GM21576 (cell line): ENCODE data around the gene CSKMT.
"Not testable (repeated sequence)": the region's sequence is repeated elsewhere in the genome, so short reads cannot be mapped to it uniquely, and the experiment has no call there.

Source experiments
- ATAC-seq: cut with Tn5 transposase; IDR thresholded peaks from one replicate; pipeline ENCODE4 v1.9.1; 2021; ENCODE audit warnings: mild to moderate bottlenecking, moderate library complexity; ENCODE audit not compliant: unreplicated experiment

The CSKMT gene

DNA sequence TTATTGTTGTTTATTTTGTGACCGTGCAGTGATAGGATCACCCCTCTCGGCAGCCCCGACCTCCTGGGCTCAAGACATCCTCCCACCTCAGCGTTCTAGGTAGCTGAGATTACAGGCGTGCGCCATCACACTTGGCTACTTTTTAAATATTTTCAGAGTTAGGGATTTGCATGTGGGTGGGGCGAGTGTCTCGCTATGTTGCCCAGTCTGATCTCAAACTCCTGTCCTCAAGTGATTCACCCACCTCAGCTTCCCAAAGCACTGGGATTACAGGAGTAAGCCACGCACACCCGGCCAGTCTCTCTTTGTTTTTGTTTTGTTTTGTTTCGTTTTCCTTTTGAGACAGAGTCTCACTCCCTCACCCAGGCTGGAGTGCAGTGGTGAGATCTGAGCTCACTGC, 10.8 kb upstream of the CSKMT start:
- ATAC-seq, result no peak

DNA sequence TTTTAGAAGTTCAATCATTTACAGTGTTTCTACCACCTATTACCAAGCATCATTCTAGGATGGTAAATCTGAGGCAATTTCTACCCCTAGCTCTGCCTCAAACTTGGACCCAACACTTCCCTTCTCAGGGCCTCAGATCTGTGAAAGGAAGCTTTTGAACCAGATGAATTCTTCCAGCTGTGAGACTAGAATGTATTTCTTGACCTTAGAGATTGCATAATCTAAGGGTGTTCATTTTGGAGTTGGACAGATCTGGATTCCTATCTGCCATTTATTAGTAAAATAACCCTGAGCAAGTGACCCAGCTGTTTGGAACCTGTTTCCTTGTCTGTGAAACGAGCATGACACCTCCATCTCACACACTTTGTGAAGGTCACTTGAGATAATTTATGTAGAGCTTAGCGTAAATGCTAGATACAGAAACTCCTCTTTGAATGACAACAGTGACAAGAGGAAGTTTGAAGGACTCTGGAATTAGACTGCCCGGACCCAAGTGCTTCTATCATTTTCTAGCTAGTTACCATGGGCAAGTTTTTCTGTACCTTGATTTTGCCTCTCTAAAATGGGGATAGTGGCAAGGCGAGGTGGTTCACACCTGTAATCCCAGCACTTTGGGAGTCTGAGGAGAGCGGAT, 8.2 kb upstream of the CSKMT start:
- ATAC-seq, result no peak

DNA sequence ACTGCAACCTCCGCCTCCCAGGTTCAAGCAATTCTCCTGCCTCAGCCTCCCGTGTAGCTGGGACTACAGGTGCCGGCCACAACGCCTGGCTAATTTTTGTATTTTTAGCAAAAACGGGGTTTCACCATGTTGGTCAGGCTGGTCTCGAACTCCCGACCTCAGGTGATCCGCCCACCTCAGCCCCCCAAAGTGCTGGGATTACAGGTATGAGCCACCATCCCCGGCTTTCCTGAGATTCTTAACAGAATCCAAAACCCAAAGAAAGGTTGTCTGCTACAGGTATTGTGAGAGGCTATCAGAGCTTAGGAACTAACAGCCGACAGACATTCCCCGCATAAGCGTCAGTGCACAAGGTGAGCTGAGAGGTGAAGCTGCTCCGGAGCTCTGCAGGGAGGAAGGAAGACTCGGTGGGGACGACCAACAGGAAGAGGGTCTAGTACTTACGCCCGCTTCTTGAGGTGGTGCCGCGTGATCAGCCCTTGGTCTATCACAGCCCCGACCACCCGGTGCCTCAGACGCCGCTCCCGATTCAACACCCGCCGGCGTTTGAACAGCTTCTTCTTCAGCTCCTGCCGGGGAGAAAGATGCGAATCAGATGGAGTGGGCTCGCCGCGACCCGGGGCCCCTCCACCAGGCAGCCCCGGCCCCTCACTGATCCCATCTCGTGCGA, 572 bp upstream of the CSKMT start:
- ATAC-seq, result peak; percentile 30

DNA sequence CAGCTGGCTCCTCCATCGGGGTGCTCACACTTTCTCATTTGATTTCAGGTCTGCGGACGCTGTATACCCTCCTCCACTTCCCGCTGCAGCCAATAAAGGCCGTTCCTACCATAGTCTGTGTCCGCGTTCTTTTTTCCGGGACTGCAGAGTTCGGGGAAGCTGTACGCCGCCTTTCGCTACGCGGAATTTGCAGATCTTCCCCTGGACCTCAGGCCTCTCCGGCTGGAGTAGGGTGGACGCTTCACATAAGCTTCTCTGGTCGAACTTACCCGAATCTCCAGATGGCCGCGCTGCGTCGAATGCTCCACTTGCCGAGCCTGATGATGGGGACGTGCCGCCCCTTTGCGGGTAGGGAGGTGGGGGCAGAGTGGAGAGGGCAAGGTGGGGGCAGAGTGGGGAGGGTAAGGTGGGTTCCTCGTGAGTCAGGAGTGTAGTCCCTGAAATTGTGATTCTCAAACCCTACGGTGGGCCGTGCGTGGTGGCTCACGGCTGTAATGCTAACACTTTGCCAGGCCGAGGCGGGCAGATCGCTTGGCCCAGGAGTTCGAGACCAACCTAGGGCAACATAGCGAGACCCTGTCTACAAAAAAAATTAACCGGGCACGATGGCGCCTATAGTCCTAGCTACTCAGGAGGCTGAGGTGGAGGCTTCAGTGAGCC, 617 bp downstream of the CSKMT start:
- peak; percentile 28 for ATAC-seq

DNA sequence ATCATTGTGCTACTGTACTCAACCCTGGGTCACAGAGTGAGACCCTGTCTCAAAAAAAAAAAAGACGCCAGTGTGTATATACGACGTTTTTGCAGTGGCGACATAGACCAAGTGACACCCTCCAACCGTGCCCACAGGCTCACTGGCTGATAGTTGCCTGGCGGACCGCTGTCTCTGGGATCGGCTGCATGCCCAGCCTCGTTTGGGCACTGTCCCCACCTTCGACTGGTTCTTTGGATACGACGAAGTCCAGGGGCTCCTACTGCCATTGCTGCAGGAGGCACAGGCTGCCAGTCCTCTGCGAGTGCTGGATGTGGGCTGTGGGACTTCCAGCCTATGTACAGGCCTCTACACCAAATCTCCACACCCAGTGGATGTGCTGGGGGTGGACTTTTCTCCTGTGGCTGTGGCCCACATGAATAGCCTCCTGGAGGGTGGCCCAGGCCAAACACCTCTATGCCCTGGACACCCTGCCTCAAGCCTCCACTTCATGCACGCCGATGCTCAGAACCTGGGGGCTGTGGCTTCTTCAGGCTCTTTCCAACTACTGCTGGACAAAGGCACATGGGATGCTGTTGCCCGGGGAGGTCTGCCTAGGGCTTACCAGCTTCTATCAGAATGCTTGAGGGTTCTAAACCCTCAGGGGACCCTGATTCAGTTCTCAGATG, 1.3 kb downstream of the CSKMT start:
- ATAC-seq, result no peak

DNA sequence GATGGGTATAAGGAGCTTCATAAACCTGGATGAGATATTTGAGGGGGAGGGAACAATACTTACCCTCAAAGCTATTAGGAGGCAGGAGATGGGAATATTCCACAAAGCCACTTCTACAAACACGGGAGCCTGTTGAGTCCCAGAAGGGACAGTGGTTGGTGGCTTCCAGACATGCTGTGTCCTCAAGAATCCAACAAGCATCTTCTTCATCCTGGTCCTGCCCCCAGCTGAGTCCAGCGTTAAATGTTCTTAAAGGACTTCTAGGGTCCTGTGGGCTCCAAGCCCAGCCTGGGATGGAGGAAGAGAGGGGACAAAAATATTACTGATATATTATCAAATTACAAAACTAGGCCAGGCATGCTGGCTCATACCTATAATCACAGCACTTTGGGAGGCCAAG, 2.3 kb downstream of the CSKMT start:
- no peak for ATAC-seq

DNA sequence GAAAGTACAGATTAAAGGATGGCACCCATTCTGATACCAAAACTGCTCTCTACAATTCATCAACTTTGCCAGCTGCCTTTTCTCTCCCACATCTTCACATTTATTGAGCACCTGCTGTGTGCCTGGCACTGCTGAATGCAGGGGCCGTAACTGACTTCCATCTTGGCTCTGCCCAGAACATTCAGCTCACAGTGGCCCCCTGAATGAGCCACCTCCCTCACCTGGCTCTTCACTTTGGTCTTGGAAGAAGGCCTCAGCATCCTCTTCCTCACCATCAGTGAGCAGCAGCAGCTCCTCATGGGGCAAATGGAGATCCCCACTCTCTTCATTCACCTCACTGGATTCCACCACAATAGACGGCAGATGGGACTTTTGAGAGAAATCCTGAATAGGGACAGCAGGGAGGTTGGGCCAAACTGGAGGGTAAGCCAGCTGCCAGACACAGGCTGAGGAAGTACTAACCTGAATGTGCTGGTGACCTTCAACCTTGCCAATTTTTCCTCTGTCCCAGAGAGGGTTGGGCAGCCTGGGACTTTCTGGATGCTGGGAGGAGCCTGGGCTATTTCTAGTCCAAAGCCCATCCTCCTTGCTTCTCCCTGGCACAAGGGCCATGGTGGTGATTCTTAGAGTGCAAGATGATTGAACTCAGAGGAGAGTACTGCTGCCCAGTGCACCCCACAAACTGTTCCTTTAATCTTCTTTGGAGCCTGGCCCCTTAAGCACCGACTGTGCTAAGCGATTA, 4.5 kb downstream of the CSKMT start:
- no peak for ATAC-seq

DNA sequence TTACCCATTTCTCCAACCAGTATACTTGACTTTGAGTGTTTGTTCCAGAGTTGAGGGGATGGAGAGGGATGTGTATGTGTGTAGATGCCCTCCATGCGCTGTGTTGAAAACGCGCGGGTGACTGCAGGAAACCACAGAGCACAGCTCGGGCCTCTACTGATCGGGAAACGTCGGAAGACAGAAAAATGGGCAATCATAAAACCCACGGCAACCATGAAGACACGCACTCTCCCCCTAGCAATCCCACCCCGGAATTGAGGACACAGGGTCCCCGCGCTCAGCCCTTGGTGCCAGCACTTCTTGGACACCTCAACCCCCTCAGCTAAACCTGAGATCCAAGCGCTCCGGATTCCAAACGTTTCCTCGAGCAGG, 6.1 kb downstream of the CSKMT start:
- ATAC-seq, result no peak

DNA sequence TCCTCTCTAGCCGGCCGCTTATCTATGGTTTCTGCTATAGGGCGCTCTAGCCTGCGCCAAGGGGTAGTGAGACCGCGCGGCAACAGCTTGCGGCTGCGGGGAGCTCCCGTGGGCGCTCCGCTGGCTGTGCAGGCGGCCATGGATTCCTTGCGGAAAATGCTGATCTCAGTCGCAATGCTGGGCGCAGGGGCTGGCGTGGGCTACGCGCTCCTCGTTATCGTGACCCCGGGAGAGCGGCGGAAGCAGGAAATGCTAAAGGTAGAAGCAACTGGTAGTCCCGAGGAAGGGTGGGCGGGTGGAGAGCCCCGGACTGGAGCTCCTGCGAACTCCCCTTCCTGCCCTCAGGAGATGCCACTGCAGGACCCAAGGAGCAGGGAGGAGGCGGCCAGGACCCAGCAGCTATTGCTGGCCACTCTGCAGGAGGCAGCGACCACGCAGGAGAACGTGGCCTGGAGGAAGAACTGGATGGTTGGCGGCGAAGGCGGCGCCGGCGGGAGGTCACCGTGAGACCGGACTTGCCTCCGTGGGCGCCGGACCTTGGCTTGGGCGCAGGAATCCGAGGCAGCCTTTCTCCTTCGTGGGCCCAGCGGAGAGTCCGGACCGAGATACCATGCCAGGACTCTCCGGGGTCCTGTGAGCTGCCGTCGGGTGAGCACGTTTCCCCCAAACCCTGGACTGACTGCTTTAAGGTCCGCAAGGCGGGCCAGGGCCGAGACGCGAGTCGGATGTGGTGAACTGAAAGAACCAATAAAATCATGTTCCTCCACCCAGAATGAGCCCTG, 6.7 kb downstream of the CSKMT start, which contains the start of the genes LBHD1 and UQCC3:
TSS of gene LBHD1 (minus strand) at position 660 of the 782 bp plus-strand sequence. CDS start 2,236 bp downstream, outside the sequence.
TSS of gene UQCC3 (plus strand) at position 66 of the 782 bp plus-strand sequence. CDS start at position 139, 73 bp downstream.
- peak; percentile 51 for ATAC-seq

DNA sequence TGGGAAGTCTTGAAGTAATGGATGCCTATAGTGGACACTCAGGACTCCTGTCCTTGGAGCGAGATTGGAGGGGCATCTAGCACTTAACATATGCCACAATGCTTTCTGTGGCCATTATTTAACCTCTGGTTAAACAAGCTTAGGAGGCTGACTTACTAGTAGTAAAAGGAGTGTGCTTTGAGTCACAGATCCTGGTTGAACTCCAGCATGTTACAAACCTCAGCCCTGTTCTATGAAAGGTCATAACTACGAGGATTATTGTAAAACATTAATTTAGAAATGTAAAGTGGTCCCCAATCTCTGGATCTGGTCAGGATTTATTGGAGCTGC, 8.0 kb downstream of the CSKMT start:
- ATAC-seq, result no peak

DNA sequence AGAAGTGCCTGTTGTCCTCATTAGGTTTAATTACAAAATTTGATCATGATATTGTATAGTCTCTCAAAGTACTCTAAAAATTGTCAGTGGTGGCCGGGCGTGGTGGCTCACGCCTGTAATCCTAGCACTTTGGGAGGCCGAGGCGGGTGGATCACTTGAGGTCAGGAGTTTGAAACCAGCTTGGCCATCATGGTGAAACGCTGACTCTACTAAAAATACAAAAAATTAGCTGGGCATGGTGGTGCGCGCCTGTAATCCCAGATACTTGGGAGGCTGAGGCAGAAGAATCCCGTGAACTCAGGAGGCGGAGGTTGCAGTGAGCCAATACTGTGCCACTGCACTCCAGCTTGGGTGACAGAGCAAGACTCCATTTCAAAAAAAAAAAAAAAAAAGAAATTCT, 10.3 kb downstream of the CSKMT start:
- not testable (repeated sequence) for ATAC-seq

DNA sequence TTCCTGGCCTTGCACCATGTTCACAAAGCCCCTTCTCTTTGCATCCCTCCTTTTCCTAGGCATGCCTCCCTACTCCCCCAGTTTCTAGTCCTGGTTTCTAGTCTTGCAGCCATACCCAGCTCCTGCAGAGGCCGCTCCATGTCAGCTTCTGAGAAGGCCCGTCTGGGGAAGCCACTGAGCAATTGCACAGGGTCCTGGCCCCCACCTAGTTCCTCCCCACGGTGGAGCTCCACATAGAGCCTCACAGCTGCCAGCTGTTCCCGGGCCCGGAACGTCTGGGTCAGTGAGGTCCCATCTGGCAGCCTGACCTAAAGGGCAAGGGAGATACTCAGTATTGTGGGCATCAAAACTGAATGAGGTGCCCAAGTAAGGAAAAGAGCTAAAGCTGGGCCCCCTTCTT, 11.6 kb downstream of the CSKMT start:
- no peak for ATAC-seq

DNA sequence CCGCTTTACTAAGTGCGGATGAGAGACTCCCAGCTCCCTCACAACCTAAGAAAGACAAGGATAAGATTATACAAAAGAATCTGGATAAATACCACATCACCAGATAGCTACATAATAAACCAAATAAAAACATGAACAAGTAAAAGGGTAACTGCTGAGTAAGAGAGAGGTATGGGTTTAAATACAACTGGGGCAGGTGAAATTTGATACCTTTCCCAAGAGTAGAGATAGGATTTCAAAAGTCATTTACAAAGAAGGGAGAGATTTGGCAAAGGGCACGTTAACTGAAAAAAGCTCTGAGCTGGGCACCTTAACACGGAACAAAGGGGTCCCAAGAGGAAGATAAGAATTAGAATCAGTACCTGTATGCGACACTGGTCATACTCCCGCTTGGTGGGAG, 12.0 kb downstream of the CSKMT start:
- no peak for ATAC-seq

DNA sequence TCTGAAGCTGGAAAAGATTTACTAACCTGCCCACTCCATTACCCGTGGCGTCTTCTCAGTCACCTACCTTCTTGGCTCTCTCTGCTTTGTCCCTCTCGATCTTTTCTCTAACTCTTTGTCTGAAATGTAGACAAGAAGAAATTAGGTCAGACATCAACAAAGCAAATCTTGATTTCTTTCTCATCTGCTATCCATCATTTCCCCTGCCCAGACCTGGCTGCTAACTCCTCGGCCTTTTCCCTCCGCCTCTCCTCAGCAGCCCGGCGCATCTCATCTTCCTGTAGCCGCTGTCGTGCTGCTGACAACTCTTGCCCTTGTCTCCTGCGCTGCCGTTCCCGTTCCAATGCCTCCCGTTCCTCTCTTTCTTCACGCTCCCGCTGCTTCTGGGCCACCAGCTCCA, 12.6 kb downstream of the CSKMT start:
- no peak for ATAC-seq

DNA sequence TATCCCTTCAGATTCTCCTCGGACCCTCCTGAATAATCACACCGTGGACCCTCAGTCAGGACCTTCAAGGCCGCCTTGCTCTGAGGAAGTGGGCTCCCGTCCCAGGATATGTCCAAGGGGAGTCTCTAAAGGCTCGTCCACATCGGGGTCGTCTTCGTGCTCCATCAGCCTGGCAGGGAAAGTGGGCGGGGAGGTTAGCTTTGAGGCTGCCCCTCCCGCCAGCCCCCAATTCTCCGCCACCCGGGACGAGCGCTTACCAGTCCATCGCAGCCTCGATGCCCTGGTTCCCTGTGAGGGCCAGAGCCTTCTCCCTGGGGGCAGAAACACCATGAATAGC, 13.3 kb downstream of the CSKMT start:
- ATAC-seq, result peak; percentile 8

DNA sequence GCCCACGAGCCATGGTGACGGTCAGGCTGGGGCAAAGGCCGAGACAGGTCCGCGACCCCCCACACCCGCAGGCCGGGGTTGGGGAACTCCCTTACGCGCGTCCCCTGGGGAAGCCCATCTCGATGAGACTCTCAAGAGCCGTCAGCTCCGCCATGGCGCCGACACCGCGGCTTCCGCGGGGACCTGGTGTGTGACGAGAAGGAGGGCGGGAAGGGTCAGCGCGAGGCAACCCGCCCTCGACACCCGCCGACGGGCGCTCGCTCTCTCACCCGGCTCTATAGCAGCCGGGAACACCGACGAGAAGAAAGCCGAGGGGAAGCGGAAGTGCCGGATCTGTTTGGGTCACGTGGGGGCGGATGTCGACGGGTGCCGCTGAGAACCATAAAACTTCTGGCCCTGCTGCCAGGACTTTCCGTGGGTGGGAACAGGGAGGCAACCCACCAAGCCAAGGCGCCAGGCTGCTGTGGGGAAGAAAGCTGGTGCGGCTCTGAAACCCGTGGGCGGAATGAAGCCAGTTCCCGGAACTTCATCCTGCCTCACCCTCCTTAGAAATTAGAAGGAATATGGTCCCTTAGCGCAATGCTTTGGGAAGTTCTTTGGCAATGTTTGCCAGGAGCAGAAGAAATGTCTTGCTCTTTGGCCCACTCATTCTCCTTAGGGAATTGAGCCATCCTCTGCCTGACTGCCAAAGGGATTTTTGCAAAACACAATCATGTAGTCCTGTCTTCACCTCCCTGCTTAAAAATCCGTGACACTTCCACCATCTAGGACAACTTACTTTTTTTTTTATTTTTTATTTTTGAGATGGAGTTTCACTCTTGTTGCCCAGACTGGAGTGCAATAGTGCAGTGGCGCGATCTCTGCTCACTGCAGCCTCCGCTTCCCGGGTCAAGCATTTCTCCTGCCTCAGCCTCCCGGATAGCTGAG, 13.9 kb downstream of the CSKMT start, which contains the start of gene UBXN1:
TSS of gene UBXN1 (minus strand) at position 304 of the 927 bp plus-strand sequence. CDS start at position 154, 150 bp downstream.
- ATAC-seq, result peak; percentile 64

DNA sequence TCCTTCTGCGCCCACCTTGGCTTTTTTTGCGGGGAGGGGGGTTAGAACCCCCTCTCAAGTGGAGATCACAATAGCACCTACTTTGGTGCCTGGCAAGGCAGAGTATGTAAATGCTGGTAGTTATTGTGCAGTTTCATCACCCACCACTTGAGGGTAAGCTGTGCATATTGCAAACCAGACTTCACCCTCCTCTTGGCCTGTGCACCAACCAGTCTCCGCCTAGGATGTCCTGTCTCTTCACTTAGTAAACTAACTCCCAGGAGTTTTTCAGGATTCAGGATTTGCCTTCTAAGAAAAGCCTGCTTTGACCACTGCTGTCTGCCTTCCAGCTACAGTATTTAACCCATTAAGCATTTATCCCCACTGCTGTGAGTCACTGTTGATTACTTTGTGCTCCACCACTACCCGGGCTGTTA, 15.7 kb downstream of the CSKMT start:
- ATAC-seq, result no peak

DNA sequence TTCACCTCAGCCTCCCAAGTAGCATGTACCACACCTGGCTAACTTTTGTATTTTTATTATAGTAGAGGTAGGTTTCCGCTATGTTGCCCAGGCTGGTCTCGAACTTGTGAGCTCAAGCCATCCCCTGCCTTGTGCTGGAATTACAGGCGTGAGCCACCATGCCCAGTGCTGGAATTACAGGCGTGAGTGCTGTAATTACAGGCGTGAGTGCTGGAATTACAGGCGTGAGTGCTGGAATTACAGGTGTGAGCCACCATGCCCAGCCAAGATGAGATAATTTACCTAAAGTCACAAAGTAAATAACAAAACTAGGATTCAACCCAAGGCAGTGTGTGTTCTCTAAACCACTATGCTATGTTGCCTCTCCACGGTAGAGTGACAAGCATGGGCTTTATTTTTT, 17.4 kb downstream of the CSKMT start:
- ATAC-seq, result no peak
